GM21367 (cell line): ENCODE measurements around the gene IFNL3.

Experiments
- ATAC-seq: cut with Tn5 transposase; IDR thresholded peaks from one replicate; pipeline ENCODE4 v1.9.1; 2021; ENCODE audit not compliant: unreplicated experiment

The IFNL3 gene

DNA sequence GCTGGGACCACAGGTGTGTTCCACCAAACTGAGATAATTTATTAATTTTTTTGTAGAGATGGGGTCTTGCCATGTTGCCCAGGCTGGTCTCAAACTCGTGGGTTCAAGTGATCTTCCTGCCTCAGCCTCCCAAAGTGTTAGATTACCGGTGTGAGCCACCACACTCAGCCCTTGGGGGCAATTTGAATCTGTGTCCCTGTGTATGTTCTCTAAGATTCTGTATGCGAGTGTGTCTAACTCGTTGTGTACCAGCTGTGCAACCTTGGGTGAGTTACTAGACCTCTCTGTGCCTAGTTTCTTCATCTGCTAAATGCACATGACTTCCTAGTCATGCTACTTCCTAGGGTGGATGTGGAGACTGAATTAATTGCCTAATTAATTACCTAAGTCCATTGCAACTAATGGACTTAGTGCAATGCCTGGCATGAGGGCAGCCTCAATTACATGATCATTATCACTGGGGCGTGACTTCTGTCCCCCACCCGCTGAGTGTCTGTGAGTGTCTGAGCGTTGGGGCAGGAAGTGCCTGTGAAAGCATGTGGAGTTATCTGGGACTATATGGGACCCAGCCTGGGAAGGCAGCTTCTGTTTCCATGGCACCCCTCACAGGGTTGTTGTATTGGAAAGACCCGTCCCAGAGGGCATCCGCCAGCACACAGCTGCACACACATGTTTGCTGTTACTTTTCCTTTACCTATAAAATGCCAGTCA, 49.8 kb downstream of the IFNL3 start:
- no peak for ATAC-seq

DNA sequence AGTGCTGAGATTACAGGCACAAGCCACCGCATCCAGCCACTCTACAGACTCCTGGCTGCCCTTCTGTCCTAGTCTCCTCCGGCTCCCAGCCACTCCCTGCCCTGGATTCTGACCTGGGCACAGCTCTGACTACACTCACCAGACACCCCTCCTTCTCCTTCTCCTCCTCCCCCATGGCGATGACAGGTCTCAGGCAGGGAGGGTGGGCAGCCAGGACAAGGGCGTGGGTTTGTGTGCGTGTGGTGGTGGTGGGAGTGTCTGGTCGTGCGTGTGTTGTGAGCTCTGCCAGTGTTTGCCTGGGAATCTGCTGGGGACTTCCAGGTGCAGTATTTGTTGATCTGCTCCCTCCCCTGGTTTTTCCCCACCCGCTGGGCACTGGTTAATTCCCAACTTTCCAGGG, 51.0 kb downstream of the IFNL3 start:
- ATAC-seq, result no peak
